NCI-H146 treated with DMSO at 0.1 percent for 48 hours (cell line): ENCODE results near the gene LILRB3.
A peak's percentile ranks its signal among the peaks of the same experiment; 100 is the strongest.

Experiments
- DNase-seq: peaks from one replicate; lab custom pipeline; 2025; ENCODE audit not compliant: unreplicated experiment; lab: John Stamatoyannopoulos, UW

The LILRB3 gene

DNA sequence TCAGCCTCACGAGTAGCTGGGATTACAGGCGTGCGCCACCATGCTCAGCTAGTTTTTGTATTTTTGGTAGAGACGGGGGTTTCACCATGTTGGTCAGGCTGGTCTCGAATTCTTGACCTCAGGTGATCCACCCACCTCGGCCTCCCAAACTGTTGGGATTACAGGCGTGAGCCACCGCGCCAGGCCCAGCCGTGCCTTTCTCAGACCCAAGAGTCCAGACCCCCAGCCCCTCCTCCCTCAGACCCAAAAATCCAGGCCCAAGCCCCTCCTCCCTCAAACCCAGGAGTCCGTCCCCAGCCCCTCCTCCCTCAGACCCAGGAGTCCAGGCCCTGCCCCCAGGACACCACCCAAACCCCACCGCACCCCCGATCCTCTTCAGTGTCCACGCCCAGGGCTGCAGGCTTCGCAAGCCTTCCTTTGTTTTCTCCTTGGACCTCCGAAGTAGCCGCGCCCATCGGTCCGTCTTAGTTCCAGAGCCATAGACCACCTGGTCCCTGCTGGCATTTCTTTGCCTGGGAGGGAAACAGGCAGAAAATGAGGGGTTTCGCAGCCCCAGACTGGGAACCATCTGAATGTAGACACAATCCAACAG is 53.6 kb downstream of the LILRB3 start:
- DNase-seq = no peak

DNA sequence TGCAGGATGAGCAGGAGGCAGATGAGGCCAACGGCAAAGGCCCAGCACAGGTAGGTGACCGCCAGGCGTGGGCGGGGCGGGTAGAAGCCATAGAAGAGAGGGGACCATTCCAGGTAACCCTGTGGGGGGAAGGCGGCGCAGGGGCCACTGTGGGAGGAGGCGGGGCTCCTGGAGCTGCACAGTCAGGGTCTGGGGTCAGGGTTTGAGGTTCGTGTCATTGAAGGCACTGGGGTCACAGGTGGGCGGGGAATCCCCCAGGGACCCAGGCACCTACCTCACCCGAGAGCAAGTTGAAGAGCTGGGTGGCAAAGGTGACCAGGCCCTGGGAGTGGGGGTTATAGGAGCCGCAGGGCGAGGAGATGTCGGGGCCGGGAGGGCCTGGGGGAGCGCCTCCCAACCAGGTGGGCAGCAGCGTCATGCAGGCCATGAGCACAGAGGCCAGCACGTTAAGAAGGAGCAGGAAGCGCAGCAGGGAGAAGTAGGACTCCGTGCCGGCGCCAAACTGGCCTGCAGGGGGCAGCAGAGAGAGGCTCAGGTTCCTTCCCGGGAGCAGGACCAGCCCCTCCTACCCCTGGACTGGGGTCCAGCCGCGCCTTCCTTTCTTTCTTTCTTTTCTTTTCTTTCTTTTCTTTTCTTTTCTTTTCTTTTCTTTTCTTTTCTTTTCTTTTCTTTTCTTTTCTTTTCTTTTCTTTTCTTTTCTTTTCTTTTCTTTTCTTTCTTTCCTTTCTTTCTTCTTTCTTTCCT is 54.5 kb downstream of the LILRB3 start:
- peak; percentile 69 for DNase-seq
